GM12878 (cell line): ENCODE results near the gene CTRB2. TPM values are rescaled to one million over a fixed set of nuclear protein-coding genes. Genes with fewer than 3 reads are reported as not detected.
A peak's percentile ranks its signal among the peaks of the same experiment; 100 is the strongest.

ENCODE experiments used
- CHD4 ChIP-seq: fragments of 200-600 bp; sonication (generic); IDR thresholded peaks from 2 replicates; pipeline ENCODE4 v1.6.1; 2016; ENCODE audit warnings: mild to moderate bottlenecking
- FOXM1 ChIP-seq: IDR thresholded peaks from 2 replicates; pipeline ENCODE4 v1.6.1; 2012; ENCODE audit warnings: low read depth, mild to moderate bottlenecking, inconsistent platforms, low read length, moderate library complexity
- GATAD2B ChIP-seq: fragments of 450-650 bp; conservative IDR thresholded peaks from 2 replicates; pipeline ENCODE4 v1.6.1; 2017; ENCODE audit warnings: low read depth, mild to moderate bottlenecking, moderate library complexity
- KAT2A ChIP-seq: conservative IDR thresholded peaks from 2 replicates; pipeline ENCODE4 v1.6.1; 2011; ENCODE audit warnings: low read depth, low read length; ENCODE audit not compliant: control insufficient read depth
- MTA2 ChIP-seq: fragments of 450-650 bp; IDR thresholded peaks from 2 replicates; pipeline ENCODE4 v1.6.1; 2016; ENCODE audit warnings: low read depth, mild to moderate bottlenecking, moderate library complexity
- MTA3 ChIP-seq: IDR thresholded peaks from 2 replicates; pipeline ENCODE4 v1.6.1; 2012; ENCODE audit warnings: low read length, inconsistent platforms, borderline replicate concordance
- NR2C2 ChIP-seq: IDR thresholded peaks from 2 replicates; pipeline ENCODE4 v1.6.1; 2011; ENCODE audit warnings: borderline replicate concordance, low read depth; ENCODE audit not compliant: control insufficient read depth, insufficient read length
- POLR2AphosphoS5 ChIP-seq: IDR thresholded peaks from 2 replicates; pipeline ENCODE4 v1.6.1; 2011; ENCODE audit warnings: mild to moderate bottlenecking, low read length, inconsistent platforms
- RB1 ChIP-seq: fragments of 450-650 bp; formaldehyde crosslinking; IDR thresholded peaks from 2 replicates; pipeline ENCODE4 v1.6.1; 2017; ENCODE audit warnings: mild to moderate bottlenecking, borderline replicate concordance
- RFX5 ChIP-seq: IDR thresholded peaks from 2 replicates; pipeline ENCODE4 v1.6.1; 2011; ENCODE audit warnings: low read depth, low read length, improper control_type of control experiment
- SIX5 ChIP-seq: IDR thresholded peaks from 2 replicates; pipeline ENCODE4 v1.6.1; 2011; ENCODE audit warnings: mild to moderate bottlenecking, low read depth, low read length, moderate library complexity; ENCODE audit not compliant: severe bottlenecking
- SMAD5 ChIP-seq: IDR thresholded peaks from 2 replicates; pipeline ENCODE4 v1.6.1; 2016; ENCODE audit warnings: antibody characterized with exemption, low read depth
- SP1 ChIP-seq: IDR thresholded peaks from one replicate; pipeline ENCODE4 v1.6.1; 2011; ENCODE audit warnings: low read depth, low read length
- SPI1 ChIP-seq: IDR thresholded peaks from 2 replicates; pipeline ENCODE4 v1.6.1; 2011; ENCODE audit warnings: low read depth, mild to moderate bottlenecking, low read length, moderate library complexity, borderline replicate concordance; ENCODE audit not compliant: insufficient read depth
- ZNF384 ChIP-seq: IDR thresholded peaks from 2 replicates; pipeline ENCODE4 v1.6.1; 2012; ENCODE audit warnings: low read depth, mild to moderate bottlenecking, low read length, improper control_type of control experiment, borderline replicate concordance
- polyA plus RNA-seq, 11 experiments: library from polyadenylated mRNA; depleted of rRNA in 4 of 11; unstranded in 6 of 11; stranded (reverse) in 5 of 11; fragments of >200 nt; fragmentation: Nextera tagmentation in 4 of 11; fragmentation: Illumina TruSeq in 1 of 11; extraction: Ambion mirVana in 4 of 11; extraction: Trizol in 1 of 11; gene quantifications; 1 replicate in 1 of 11; 2 replicates in 10 of 11; pipeline versions ENCODE4 v1.2.1 to v1.2.3, GENCODE V29; 2011 to 2016; ENCODE audit warnings: inconsistent platforms in 2 of 11, missing spikeins in 2 of 11, low read depth in 1 of 11
- total RNA-seq, 4 experiments: library from RNA; depleted of rRNA in 3 of 4; stranded (reverse); fragments of >200 nt in 3 of 4; fragmentation: Illumina TruSeq in 1 of 4; extraction: Trizol in 1 of 4; gene quantifications; 2 replicates each; pipeline versions ENCODE4 v1.2.1 to v1.2.3, GENCODE V29; 2013 to 2021
- TF ChIP-seq, protein P1 (sequence below): fragments of 450-650 bp; conservative IDR thresholded peaks from 2 replicates; pipeline ENCODE4 v1.6.1; 2017; ENCODE audit warnings: mild to moderate bottlenecking, moderate library complexity
- TF ChIP-seq, protein P2 (sequence below): fragments of 450-650 bp; IDR thresholded peaks from 2 replicates; pipeline ENCODE4 v1.6.1; 2018; ENCODE audit warnings: borderline replicate concordance, mild to moderate bottlenecking; ENCODE audit not compliant: partially characterized antibody
- TF ChIP-seq, protein P3 (sequence below), 3 experiments: IDR thresholded peaks in 2 of 3; conservative IDR thresholded peaks in 1 of 3; 2 replicates each; pipeline ENCODE4 v1.5.1; 2011; ENCODE audit warnings: low read depth in 3 of 3, low read length in 3 of 3, mild to moderate bottlenecking in 3 of 3, control low read depth in 2 of 3, moderate library complexity in 2 of 3, inconsistent platforms in 1 of 3, mixed read lengths in 1 of 3; ENCODE audit not compliant: control insufficient read depth in 2 of 3, insufficient read depth in 1 of 3; ENCODE audit errors: extremely low read depth in 1 of 3

CTRB2 gene
- total and polyA plus RNA-seq, 10 of the 15 experiments (the other 5 are each of a cell fraction or from before 2014, with no cell fraction given): 9.4 TPM; not detected in 9

DNA sequence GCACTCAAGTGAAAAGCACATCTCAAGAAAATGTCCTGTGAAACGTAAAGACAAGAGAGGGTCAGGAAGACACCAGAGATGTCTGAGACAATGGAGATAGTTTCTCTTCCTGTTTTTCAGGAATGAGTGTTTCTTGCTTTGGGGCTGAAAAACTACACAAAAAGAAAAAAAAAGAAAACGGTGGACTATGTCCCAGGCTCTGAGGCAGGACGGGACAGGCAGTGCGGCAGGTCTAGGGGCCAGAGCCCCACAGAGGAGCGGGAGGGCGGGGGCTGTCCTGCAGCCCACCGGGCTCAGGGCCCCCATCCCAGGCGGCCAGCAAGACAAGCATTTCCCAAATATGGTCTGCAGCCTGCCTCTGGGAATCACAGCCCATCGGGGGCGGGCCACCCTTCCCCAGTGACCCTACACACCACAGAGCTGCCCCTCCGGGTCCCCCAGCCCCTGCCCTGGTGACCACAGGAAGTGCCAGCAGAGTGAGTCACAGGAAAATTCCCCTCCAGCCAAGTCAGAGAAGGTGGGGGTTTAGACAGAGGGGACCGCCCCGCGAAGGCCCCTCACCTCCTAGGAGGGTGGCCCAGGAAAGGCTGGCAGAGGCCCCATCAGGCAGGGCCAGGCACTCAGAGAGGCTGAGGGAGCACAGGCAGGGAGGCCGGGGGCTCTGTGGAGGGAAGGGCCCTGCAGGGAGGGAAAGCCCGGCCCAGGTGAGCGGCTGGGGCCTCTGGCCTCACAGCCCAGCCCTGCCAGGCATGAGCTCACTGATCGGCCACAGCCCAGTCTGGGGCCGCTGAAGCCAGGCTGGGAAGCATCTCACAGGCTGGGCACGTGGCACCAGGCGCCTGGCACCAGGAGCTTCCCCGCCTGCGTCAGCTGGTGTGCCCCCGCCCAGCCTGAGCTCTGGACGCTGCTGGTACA lies 38.1 kb upstream of the CTRB2 start (continued):
- TF ChIP-seq FOXM1 (no peak), SMAD5 (no peak), GATAD2B (peak; percentile 85), MTA2 (peak; percentile 33; the same call in 1 of the 2 replicates), RFX5 (no peak), NR2C2 (no peak), RB1 (no peak), SIX5 (no peak), SP1 (no peak), SPI1 (peak; percentile 79), KAT2A (no peak), MTA3 (no peak), POLR2AphosphoS5 (no peak), CHD4 (no peak), ZNF384 (0 out of 2 replicates have a peak, but pooled peaks have one; percentile 9)
- TF ChIP-seq, protein P1, sequence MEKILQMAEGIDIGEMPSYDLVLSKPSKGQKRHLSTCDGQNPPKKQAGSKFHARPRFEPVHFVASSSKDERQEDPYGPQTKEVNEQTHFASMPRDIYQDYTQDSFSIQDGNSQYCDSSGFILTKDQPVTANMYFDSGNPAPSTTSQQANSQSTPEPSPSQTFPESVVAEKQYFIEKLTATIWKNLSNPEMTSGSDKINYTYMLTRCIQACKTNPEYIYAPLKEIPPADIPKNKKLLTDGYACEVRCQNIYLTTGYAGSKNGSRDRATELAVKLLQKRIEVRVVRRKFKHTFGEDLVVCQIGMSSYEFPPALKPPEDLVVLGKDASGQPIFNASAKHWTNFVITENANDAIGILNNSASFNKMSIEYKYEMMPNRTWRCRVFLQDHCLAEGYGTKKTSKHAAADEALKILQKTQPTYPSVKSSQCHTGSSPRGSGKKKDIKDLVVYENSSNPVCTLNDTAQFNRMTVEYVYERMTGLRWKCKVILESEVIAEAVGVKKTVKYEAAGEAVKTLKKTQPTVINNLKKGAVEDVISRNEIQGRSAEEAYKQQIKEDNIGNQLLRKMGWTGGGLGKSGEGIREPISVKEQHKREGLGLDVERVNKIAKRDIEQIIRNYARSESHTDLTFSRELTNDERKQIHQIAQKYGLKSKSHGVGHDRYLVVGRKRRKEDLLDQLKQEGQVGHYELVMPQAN: no peak
- TF ChIP-seq, protein P2, sequence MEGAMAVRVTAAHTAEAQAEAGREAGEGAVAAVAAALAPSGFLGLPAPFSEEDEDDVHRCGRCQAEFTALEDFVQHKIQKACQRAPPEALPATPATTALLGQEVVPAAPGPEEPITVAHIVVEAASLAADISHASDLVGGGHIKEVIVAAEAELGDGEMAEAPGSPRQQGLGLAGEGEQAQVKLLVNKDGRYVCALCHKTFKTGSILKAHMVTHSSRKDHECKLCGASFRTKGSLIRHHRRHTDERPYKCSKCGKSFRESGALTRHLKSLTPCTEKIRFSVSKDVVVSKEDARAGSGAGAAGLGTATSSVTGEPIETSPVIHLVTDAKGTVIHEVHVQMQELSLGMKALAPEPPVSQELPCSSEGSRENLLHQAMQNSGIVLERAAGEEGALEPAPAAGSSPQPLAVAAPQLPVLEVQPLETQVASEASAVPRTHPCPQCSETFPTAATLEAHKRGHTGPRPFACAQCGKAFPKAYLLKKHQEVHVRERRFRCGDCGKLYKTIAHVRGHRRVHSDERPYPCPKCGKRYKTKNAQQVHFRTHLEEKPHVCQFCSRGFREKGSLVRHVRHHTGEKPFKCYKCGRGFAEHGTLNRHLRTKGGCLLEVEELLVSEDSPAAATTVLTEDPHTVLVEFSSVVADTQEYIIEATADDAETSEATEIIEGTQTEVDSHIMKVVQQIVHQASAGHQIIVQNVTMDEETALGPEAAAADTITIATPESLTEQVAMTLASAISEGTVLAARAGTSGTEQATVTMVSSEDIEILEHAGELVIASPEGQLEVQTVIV: no peak
- TF ChIP-seq, protein P3, sequence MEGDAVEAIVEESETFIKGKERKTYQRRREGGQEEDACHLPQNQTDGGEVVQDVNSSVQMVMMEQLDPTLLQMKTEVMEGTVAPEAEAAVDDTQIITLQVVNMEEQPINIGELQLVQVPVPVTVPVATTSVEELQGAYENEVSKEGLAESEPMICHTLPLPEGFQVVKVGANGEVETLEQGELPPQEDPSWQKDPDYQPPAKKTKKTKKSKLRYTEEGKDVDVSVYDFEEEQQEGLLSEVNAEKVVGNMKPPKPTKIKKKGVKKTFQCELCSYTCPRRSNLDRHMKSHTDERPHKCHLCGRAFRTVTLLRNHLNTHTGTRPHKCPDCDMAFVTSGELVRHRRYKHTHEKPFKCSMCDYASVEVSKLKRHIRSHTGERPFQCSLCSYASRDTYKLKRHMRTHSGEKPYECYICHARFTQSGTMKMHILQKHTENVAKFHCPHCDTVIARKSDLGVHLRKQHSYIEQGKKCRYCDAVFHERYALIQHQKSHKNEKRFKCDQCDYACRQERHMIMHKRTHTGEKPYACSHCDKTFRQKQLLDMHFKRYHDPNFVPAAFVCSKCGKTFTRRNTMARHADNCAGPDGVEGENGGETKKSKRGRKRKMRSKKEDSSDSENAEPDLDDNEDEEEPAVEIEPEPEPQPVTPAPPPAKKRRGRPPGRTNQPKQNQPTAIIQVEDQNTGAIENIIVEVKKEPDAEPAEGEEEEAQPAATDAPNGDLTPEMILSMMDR (IDR thresholded peaks at IDR 0.05 in 2 of 3, conservative IDR thresholded peaks at IDR 0.05 in 1 of 3; ENCODE audit: control insufficient read depth in 2 of 3, extremely low read depth in 1 of 3, insufficient read depth in 1 of 3, low read depth in 3 of 3, low read length in 3 of 3): no peak
